RWPE2 (cell line): ENCODE data around the gene NUFIP2.

Experiments
- ATAC-seq: fragments of 200-7000 bp; cut with Tn5 transposase; 3 replicates; pipeline ENCODE4 v1.9.1; 2021; ENCODE audit warnings: low read depth
- DNase-seq: peaks from one replicate; pipeline ENCODE4 v3.0.0-alpha.2; 2020; ENCODE audit warnings: low spot score
- H3K27ac ChIP-seq: fragments of 450-650 bp; 2 replicates; pipeline ENCODE4 v1.5.1; 2017; ENCODE audit warnings: mild to moderate bottlenecking; ENCODE audit not compliant: poor library complexity, severe bottlenecking
- H3K27me3 ChIP-seq: fragments of 250-450 bp; sonication (Bioruptor Pico); 2 replicates; pipeline ENCODE4 v1.5.1; 2021; ENCODE audit warnings: mild to moderate bottlenecking, moderate library complexity; ENCODE audit not compliant: insufficient read depth, poor library complexity, severe bottlenecking
- H3K36me3 ChIP-seq: fragments of 250-450 bp; sonication (Bioruptor Pico); 2 replicates; pipeline ENCODE4 v1.5.1; 2020; ENCODE audit warnings: low read depth, mild to moderate bottlenecking, moderate library complexity
- H3K4me1 ChIP-seq: fragments of 250-450 bp; sonication (Bioruptor Pico); 2 replicates; pipeline ENCODE4 v1.5.1; 2021; ENCODE audit warnings: mild to moderate bottlenecking, moderate library complexity; ENCODE audit not compliant: insufficient read depth, poor library complexity, severe bottlenecking
- H3K4me3 ChIP-seq: fragments of 250-450 bp; sonication (Bioruptor Pico); 2 replicates; pipeline ENCODE4 v1.5.1; 2021; ENCODE audit warnings: mild to moderate bottlenecking, moderate library complexity; ENCODE audit not compliant: severe bottlenecking
- H3K9me3 ChIP-seq: fragments of 250-450 bp; sonication (Bioruptor Pico); 2 replicates; pipeline ENCODE4 v1.5.1; 2021; ENCODE audit warnings: mild to moderate bottlenecking, moderate library complexity; ENCODE audit not compliant: severe bottlenecking
- TF ChIP-seq, protein P1 (sequence below): fragments of 450-650 bp; IDR thresholded peaks from one replicate; pipeline ENCODE4 v1.5.1; 2017; ENCODE audit warnings: mild to moderate bottlenecking, moderate library complexity; ENCODE audit not compliant: poor library complexity, severe bottlenecking

The NUFIP2 gene

DNA sequence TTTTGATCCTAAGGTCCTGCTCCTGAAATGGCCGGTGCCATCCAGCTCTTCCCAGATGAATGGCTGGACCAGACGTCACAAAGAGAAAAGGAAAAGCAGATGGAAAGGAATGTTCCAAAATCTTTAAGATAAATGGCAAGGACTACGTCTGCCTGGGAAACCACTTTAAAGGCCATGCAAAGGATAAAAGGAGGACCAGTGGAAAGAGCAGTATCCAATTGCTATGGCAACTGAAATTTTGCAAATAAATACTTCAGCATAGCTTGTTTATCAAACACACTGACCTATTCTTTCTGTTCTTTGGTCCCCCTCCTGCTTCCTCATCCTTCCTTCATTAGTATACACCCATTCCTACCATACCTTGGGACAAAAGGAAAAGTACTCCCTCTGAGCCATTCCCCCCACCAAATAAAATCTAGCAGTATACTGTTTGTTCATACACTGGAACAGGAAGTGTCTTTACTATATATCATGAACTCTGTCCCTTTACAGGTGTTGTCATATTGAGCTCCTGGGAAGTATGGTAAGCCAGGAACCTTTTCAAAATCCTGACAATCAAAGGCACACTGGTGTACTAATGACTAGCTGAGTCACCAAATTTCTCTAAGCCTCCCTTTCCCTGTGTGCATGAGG is 37.2 kb upstream of the NUFIP2 start:
- Histone ChIP-seq H3K27me3 (no peaks in the 10 kb centered on the region), H3K4me3 (no peak overlapping the region), H3K27ac (no peak overlapping the region), H3K36me3 (no peaks in the 10 kb centered on the region), H3K9me3 (no peaks in the 10 kb centered on the region), H3K4me1 (no peaks in the 10 kb centered on the region)
- DNase-seq, result no peak
- no peak for ATAC-seq
- TF ChIP-seq, protein P1, sequence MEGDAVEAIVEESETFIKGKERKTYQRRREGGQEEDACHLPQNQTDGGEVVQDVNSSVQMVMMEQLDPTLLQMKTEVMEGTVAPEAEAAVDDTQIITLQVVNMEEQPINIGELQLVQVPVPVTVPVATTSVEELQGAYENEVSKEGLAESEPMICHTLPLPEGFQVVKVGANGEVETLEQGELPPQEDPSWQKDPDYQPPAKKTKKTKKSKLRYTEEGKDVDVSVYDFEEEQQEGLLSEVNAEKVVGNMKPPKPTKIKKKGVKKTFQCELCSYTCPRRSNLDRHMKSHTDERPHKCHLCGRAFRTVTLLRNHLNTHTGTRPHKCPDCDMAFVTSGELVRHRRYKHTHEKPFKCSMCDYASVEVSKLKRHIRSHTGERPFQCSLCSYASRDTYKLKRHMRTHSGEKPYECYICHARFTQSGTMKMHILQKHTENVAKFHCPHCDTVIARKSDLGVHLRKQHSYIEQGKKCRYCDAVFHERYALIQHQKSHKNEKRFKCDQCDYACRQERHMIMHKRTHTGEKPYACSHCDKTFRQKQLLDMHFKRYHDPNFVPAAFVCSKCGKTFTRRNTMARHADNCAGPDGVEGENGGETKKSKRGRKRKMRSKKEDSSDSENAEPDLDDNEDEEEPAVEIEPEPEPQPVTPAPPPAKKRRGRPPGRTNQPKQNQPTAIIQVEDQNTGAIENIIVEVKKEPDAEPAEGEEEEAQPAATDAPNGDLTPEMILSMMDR, result no peak

DNA sequence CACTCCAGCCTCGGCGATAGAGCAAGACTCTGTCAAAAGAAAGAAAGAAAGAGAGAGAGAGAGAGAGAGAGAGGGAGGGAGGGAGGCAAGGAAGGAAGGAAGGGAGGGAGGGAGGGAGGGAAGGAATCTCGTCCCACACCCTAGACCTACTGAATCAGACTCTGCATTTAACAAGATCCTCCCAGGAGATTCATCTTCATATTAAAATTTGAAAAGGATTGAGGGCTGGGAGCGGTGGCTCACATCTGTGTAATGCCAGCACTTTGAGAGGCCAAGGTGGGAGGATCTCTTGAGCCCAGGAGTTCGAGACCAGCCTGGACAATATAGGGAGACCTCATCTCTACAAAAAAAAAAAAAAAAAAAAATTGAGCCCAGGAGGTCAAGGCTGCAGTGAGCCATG is 33.5 kb upstream of the NUFIP2 start:
- no peak for DNase-seq
- no peaks in the 10 kb centered on the region for H3K9me3 ChIP-seq
- no peak overlapping the region for H3K27ac ChIP-seq
- no peaks in the 10 kb centered on the region for H3K36me3 ChIP-seq
- H3K4me1 ChIP-seq, result no peaks in the 10 kb centered on the region
- no peaks in the 10 kb centered on the region for H3K27me3 ChIP-seq
- H3K4me3 ChIP-seq, result no peak overlapping the region
- TF ChIP-seq, protein P1, result no peak
- no peak for ATAC-seq

DNA sequence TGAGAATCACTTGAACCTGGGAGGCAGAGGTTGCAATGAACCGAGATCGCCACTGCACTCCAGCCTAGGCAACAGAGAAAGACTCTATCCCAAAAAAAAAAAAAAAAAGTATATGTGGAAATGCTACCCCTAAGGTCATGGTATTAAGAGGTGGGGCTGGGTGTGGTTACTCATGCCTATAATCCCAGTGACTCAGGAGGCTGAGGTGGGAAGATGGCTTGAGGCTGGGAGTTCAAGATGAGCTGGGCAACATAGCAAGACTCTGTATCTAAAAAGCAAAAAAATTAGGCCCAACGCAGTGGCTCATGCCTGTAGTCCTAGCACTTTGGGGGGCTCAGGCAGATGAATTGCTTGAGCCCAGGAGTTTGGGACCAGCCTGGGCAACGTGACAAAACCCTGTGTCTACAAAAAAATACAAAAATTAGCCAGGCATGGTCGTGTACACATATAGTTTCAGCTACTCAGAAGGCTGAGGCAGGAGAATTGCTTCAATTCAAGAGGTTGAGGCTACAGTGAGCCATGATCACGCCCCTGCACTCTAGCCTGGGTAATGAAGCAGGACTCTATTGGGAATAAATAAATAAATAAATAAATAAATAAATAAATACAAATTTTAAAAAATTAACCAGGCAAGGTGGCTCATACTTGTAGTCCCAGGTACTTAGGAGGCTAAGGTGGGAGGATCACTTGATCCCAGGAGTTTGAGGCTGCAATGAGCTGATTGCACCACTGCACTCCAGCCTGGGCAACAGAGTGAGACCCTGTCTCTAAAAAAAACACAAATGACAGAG is 32.3 kb upstream of the NUFIP2 start:
- H3K9me3 ChIP-seq, result no peaks in the 10 kb centered on the region
- no peaks in the 10 kb centered on the region for H3K27me3 ChIP-seq
- TF ChIP-seq, protein P1, result no peak
- no peaks in the 10 kb centered on the region for H3K4me1 ChIP-seq
- ATAC-seq (no peak), DNase-seq (no peak)
- H3K4me3 ChIP-seq, result no peak overlapping the region
- no peak overlapping the region for H3K27ac ChIP-seq
- H3K36me3 ChIP-seq, result no peaks in the 10 kb centered on the region

DNA sequence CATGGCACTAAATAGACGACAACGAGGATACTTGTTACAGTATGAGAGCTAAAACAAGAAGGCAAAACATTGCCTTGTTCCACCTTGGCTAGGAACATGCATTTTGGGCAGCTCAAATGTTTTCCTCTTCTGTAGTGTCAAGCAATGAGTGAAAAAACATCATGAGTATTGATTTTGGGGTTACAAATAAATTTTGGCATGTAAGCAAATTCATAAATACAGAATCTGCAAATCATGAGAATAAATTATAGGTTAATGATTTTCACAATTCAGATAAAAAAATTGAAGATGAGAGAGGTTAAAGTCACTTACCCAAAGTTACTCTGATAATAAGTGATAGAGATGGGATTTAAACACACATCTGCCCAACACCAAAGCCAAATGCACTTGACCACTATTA is 28.4 kb upstream of the NUFIP2 start:
- Histone ChIP-seq H3K27me3 (no peaks in the 10 kb centered on the region), H3K9me3 (no peaks in the 10 kb centered on the region), H3K27ac (no peak overlapping the region), H3K36me3 (no peaks in the 10 kb centered on the region), H3K4me3 (no peak overlapping the region), H3K4me1 (no peaks in the 10 kb centered on the region)
- no peak for DNase-seq
- no peak for ATAC-seq
- TF ChIP-seq, protein P1, result no peak

DNA sequence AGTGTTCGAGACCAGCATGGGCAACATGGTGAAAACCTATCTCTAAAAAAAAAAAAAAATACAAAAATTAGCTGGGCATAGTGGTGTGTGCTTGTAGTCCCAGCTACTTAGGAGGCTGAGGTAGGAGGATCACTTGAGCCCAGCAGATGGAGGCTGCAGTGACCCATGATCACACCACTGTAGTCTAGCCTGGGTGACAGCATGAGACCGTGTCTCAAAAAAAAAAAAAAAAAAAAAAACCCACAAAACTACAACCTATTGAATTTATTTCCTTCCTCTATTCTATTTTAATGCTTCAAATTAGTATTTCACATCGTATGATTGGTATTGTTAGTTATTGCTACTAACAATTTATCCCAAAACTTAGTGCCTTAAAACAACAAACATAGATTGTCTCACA is 9.4 kb upstream of the NUFIP2 start:
- H3K9me3 ChIP-seq, result no peaks in the 10 kb centered on the region
- no peak overlapping the region for H3K4me3 ChIP-seq
- ATAC-seq (no peak), DNase-seq (no peak)
- H3K36me3 ChIP-seq, result no peaks in the 10 kb centered on the region
- H3K27me3 ChIP-seq, result no peaks in the 10 kb centered on the region
- no peaks in the 10 kb centered on the region for H3K4me1 ChIP-seq
- no peak overlapping the region for H3K27ac ChIP-seq
- TF ChIP-seq, protein P1, result no peak
